ENCODE data around the gene SMAD3. TPM values are rescaled to one million over a fixed set of nuclear protein-coding genes. Genes with fewer than 3 reads are reported as not detected.

SMAD3 gene
- total RNA-seq, 4 donors from 2014 or later = 41.9 to 94.9 (median 56.1) TPM

- no peak for DNase-seq (ENCODE audit: low spot score in 2 of 2)
- Histone ChIP-seq H3K9me3 (no peaks in the 10 kb centered on the region), H3K36me3 (no peaks in the 10 kb centered on the region), H3K4me1 (peaks cover 82% of the 10 kb centered on the region), H3K4me3 (no peak overlapping the region), H3K27me3 (no peaks in the 10 kb centered on the region), H3K27ac (no peak overlapping the region)
- WGBS = 80% methylated on average over 9 of the region's 9 CpGs
- TF ChIP-seq POLR2A (IDR thresholded peaks at IDR 0.05) (no peak), POLR2AphosphoS5 (IDR thresholded peaks at IDR 0.05) (no peak), CTCF (IDR thresholded peaks at IDR 0.05) (no peak), EP300 (IDR thresholded peaks at IDR 0.05) (no peak)
These were observed 74.9 kb downstream of the SMAD3 start for GRCh38 chr15:67140078-67140833.

GRCh38 chr15:67142092-67142766 is 76.8 kb downstream of the SMAD3 start:
- WGBS = 65% methylated on average over 7 of the region's 7 CpGs
- Histone ChIP-seq H3K4me3 (no peak overlapping the region), H3K9me3 (no peaks in the 10 kb centered on the region), H3K4me1 (peaks cover 88% of the 10 kb centered on the region), H3K27me3 (no peaks in the 10 kb centered on the region), H3K27ac (no peak overlapping the region), H3K36me3 (no peaks in the 10 kb centered on the region)
- DNase-seq (ENCODE audit: low spot score in 2 of 2) = no peak
- TF ChIP-seq CTCF (IDR thresholded peaks at IDR 0.05) (no peak), POLR2AphosphoS5 (IDR thresholded peaks at IDR 0.05) (no peak), EP300 (IDR thresholded peaks at IDR 0.05) (no peak), POLR2A (IDR thresholded peaks at IDR 0.05) (no peak)

GRCh38 chr15:67142767-67143100 is 77.3 kb downstream of the SMAD3 start:
- 31% methylated on average over 6 of the region's 6 CpGs for WGBS
- no peaks in the 10 kb centered on the region for H3K9me3 ChIP-seq
- no peak for TF ChIP-seq POLR2AphosphoS5 (IDR thresholded peaks at IDR 0.05)
- H3K27ac ChIP-seq = no peak overlapping the region
- H3K4me3 ChIP-seq = no peak overlapping the region
- no peaks in the 10 kb centered on the region for H3K36me3 ChIP-seq
- no peak for DNase-seq (ENCODE audit: low spot score in 2 of 2)
- no peaks in the 10 kb centered on the region for H3K27me3 ChIP-seq
- H3K4me1 ChIP-seq = peaks cover 88% of the 10 kb centered on the region

GRCh38 chr15:67143646-67144045 is 78.2 kb downstream of the SMAD3 start:
- Histone ChIP-seq H3K36me3 (no peaks in the 10 kb centered on the region), H3K27me3 (no peaks in the 10 kb centered on the region), H3K27ac (no peak overlapping the region), H3K4me3 (no peak overlapping the region), H3K4me1 (peaks cover 88% of the 10 kb centered on the region), H3K9me3 (no peaks in the 10 kb centered on the region)
- no peak for TF ChIP-seq EP300 (IDR thresholded peaks at IDR 0.05)
- TF ChIP-seq CTCF (IDR thresholded peaks at IDR 0.05) = no peak
- no peak for TF ChIP-seq POLR2AphosphoS5 (IDR thresholded peaks at IDR 0.05)
- TF ChIP-seq POLR2A (IDR thresholded peaks at IDR 0.05) = no peak
- DNase-seq (ENCODE audit: low spot score in 2 of 2) = no peak
- WGBS = 99% methylated on average over 6 of the region's 6 CpGs

- WGBS = 54% methylated on average over 7 of the region's 7 CpGs
- Histone ChIP-seq H3K9me3 (no peaks in the 10 kb centered on the region), H3K4me3 (no peak overlapping the region), H3K4me1 (peaks cover 90% of the 10 kb centered on the region), H3K36me3 (no peaks in the 10 kb centered on the region), H3K27ac (peak overlapping the region; percentile 59), H3K27me3 (no peaks in the 10 kb centered on the region)
- no peak for DNase-seq (ENCODE audit: low spot score in 2 of 2)
- TF ChIP-seq POLR2A (IDR thresholded peaks at IDR 0.05) (no peak), POLR2AphosphoS5 (IDR thresholded peaks at IDR 0.05) (no peak), CTCF (IDR thresholded peaks at IDR 0.05) (no peak), EP300 (IDR thresholded peaks at IDR 0.05) (no peak)
These were observed 79.4 kb downstream of the SMAD3 start for GRCh38 chr15:67144609-67145311.

Data from suprapubic skin (tissue), 4 donors.